Measurements from ENCODE around the gene PPARD. TPM values are rescaled to one million over a fixed set of nuclear protein-coding genes. Genes with fewer than 3 reads are reported as not detected.

Gene PPARD
- total and polyA plus RNA-seq, 8 donors: 21.0 to 28.4 (median 23.9) TPM

DNA sequence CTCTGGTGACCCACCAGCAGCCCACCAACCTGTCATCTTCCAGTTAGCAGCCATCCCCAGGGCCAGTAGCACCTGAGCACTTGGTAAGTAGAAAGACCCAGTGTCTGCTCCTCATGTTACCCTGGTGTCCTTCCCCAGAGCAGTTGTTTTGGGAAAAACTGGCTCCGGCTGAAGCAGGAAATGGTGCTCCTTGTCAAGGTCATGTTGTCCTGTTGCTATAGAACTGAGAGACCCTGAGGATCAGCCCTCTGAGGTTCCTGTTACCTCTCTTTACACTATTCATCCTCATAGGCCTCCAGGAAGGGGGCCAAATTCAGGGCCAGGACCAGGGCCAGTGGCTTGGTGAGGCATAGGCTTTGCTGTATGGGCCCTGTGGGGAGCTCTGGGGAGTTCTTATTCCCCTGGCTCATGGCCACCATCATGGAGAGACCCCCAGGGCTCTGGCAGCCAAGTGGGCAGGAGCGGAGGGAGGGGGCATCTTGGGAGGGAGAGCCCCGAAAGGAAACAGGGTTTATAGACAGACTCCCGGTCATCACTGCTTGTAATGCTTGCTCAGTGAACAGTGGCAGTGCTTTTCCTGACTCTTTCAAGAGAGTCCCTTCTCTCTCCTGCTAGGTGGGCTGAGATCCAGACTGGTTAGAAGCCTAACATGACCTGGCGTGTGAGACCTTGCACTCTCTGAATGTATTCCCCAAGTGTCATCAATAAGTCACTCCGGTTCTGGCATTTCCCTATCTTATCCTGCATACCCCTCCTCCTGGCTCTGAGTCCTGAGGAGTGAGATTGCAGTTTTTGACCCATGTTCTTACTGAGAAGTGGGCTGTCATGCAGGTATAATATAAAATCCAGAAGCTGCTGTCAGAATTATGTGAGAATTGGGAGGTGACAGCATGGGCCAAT lies 50.7 kb downstream of the PPARD start:
- no peaks in the 10 kb centered on the region for H3K36me3 ChIP-seq
- DNase-seq (no peak), ATAC-seq (no peak)
- peak overlapping the region; percentile 3 to 46 for H3K27ac ChIP-seq
- H3K9me3 ChIP-seq: no peaks in the 10 kb centered on the region
- no peaks in the 10 kb centered on the region for H3K27me3 ChIP-seq
- intact Hi-C loops (cut with DNase I): no loop called here
- no peak overlapping the region for H3K4me3 ChIP-seq
- peaks cover 9 to 15% of the 10 kb centered on the region in 2 donors for H3K4me1 ChIP-seq
- TF ChIP-seq, protein P1, sequence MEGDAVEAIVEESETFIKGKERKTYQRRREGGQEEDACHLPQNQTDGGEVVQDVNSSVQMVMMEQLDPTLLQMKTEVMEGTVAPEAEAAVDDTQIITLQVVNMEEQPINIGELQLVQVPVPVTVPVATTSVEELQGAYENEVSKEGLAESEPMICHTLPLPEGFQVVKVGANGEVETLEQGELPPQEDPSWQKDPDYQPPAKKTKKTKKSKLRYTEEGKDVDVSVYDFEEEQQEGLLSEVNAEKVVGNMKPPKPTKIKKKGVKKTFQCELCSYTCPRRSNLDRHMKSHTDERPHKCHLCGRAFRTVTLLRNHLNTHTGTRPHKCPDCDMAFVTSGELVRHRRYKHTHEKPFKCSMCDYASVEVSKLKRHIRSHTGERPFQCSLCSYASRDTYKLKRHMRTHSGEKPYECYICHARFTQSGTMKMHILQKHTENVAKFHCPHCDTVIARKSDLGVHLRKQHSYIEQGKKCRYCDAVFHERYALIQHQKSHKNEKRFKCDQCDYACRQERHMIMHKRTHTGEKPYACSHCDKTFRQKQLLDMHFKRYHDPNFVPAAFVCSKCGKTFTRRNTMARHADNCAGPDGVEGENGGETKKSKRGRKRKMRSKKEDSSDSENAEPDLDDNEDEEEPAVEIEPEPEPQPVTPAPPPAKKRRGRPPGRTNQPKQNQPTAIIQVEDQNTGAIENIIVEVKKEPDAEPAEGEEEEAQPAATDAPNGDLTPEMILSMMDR (IDR thresholded peaks at IDR 0.05): no peak

DNA sequence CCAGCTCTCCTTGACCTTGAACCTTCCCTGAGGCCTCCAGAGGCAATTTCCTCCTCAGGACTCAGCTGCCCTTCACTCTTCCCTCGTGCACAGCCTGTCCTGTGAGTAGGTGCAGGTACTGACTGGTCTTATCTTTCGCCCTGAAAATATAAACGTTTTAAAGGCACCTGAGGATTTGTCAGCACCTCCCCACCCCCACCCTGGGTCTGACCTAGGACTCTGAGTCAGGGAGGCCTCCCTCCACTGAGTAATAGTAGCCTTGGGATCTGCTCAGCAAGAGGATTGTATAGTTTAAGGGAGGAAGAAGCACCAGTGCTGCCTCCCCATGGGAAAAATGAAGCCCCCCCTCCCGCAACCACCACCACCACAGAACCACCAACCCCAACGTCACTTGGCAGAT lies 54.6 kb downstream of the PPARD start:
- H3K9me3 ChIP-seq: no peaks in the 10 kb centered on the region
- DNase-seq: no peak
- H3K27me3 ChIP-seq: no peaks in the 10 kb centered on the region
- H3K27ac ChIP-seq: no peak overlapping the region
- intact Hi-C loops (cut with DNase I): no loop called here
- H3K36me3 ChIP-seq: no peaks in the 10 kb centered on the region
- TF ChIP-seq, protein P1 (IDR thresholded peaks at IDR 0.05): no peak
- H3K4me1 ChIP-seq: peaks cover 6 to 14% of the 10 kb centered on the region in 2 donors
- ATAC-seq: no peak
- no peak overlapping the region for H3K4me3 ChIP-seq

DNA sequence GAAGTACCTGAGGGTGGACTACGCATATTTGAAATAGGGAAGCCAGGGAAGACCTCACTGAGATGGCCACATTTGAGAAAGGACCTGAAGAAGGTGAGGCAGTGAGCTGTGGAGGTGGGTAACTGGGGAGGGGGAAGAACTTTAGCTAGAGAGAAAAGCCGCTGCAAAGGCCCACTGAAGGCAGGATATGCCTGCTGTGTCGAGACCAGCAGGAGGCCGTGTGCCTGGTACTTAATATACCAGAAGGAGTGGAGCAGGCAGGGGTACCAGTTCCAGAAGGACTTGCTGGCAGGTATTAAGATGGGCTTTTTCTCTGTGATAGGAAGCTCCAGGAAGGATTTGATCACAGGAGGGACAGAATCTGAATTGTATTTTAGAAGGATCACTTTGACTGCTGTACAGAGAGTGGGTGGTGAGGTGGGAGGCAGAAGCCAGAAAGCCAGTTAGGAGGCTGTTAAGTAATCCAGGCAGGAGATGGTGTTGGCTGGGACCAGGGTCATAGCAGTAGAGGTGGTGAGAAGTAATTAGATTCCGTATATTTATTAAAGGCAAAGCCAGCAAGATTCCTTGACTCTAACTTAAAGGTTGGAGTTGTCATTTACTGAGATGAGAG lies 55.6 kb downstream of the PPARD start:
- Histone ChIP-seq H3K27me3 (no peaks in the 10 kb centered on the region), H3K4me1 (peaks cover 0 to 7% of the 10 kb centered on the region in 2 donors), H3K4me3 (no peak overlapping the region), H3K9me3 (no peaks in the 10 kb centered on the region), H3K36me3 (no peaks in the 10 kb centered on the region), H3K27ac (no peak overlapping the region)
- ATAC-seq: no peak
- intact Hi-C loops (cut with DNase I): no loop called here
- DNase-seq: no peak
- TF ChIP-seq, protein P1 (IDR thresholded peaks at IDR 0.05): no peak

DNA sequence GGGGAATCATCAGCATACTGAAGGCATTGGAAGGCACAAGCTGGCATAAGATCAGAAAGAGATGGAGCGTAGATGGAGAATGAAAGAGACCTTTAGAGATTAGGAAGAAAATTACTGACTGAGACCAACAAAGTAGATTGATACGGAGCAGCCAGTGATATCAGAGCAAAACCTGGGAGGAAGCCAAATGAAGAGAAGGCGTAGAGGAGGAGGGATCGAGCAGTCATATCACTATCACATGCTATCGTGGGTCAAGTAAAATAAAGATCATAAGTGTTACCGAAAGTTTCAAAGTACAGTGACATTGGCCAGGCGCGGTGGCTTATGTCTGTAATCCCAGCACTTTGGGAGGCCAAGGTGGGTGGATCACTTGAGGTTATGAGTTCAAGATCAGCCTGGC lies 56.2 kb downstream of the PPARD start:
- TF ChIP-seq, protein P1 (IDR thresholded peaks at IDR 0.05): no peak
- Histone ChIP-seq H3K27ac (no peak overlapping the region), H3K9me3 (no peaks in the 10 kb centered on the region), H3K36me3 (no peaks in the 10 kb centered on the region), H3K4me1 (peaks cover 0 to 6% of the 10 kb centered on the region in 2 donors), H3K4me3 (no peak overlapping the region), H3K27me3 (no peaks in the 10 kb centered on the region)
- DNase-seq: no peak
- intact Hi-C loops (cut with DNase I): no loop called here
- ATAC-seq: no peak

DNA sequence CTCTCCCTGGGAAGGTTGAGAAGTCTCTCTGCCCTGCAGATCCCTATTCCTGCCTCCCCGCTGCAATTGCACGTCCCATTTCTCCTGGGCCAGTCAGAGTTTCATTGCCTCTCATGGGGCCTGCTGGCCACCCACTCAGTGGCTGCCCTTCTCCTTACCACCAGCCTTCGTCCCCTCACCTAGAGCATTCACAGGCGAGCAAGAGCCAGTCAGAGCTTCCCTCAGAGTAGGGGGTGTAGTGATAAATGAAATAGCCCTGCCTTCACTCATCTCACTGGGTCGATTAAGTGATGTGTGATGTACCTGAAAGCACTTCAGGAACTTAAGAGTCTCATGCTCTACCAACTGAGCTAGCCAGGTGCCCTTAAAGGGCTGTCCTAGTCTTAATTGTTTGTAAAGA lies 57.8 kb downstream of the PPARD start:
- Histone ChIP-seq H3K4me1 (peaks cover 0 to 6% of the 10 kb centered on the region in 2 donors), H3K27me3 (no peaks in the 10 kb centered on the region), H3K4me3 (no peak overlapping the region), H3K27ac (peak overlapping the region in 1 of 2 donors; percentile 18), H3K36me3 (no peaks in the 10 kb centered on the region), H3K9me3 (no peaks in the 10 kb centered on the region)
- no peak for ATAC-seq
- DNase-seq: no peak
- TF ChIP-seq, protein P1 (IDR thresholded peaks at IDR 0.05): no peak
- intact Hi-C loops (cut with DNase I): no loop called here
